ENCODE data around the gene FAHD1.

Gene FAHD1

DNA sequence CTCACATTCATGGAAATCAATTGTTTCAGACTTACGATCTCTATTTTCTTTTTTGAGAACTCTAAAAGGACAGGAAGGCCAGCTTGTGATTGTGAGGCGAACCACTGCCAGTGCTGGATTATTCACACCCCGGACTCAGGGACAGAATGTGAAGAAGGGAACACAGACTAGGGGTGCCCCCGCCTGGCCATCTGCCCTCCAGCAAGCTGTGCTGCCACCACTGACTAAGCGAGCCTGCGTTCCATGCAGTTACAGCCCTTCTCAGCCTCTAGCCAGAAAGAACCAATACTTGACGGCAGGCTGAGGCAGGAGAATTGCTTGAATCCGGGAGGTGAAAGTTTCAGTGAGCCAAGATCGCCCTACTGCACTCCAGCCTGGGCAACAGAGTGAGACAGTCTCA is 3.2 kb upstream of the FAHD1 start:
- no peak overlapping the region for H3K27ac ChIP-seq (ENCODE audit: poor library complexity, severe bottlenecking)
- peaks cover 6% of the 10 kb centered on the region for H3K4me1 ChIP-seq (ENCODE audit: insufficient read depth, poor library complexity, severe bottlenecking)
- DNase-seq (ENCODE audit: low spot score) (peak; percentile 75), ATAC-seq (ENCODE audit: low read depth) (peak; percentile 40)
- TF ChIP-seq, protein P1, sequence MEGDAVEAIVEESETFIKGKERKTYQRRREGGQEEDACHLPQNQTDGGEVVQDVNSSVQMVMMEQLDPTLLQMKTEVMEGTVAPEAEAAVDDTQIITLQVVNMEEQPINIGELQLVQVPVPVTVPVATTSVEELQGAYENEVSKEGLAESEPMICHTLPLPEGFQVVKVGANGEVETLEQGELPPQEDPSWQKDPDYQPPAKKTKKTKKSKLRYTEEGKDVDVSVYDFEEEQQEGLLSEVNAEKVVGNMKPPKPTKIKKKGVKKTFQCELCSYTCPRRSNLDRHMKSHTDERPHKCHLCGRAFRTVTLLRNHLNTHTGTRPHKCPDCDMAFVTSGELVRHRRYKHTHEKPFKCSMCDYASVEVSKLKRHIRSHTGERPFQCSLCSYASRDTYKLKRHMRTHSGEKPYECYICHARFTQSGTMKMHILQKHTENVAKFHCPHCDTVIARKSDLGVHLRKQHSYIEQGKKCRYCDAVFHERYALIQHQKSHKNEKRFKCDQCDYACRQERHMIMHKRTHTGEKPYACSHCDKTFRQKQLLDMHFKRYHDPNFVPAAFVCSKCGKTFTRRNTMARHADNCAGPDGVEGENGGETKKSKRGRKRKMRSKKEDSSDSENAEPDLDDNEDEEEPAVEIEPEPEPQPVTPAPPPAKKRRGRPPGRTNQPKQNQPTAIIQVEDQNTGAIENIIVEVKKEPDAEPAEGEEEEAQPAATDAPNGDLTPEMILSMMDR (IDR thresholded peaks at IDR 0.05; ENCODE audit: poor library complexity, severe bottlenecking): peak; percentile 61
- no peak overlapping the region for H3K4me3 ChIP-seq (ENCODE audit: severe bottlenecking)
- H3K9me3 ChIP-seq (ENCODE audit: severe bottlenecking): no peaks in the 10 kb centered on the region
- H3K36me3 ChIP-seq (ENCODE audit: low read depth): peaks cover 23% of the 10 kb centered on the region
- no peaks in the 10 kb centered on the region for H3K27me3 ChIP-seq (ENCODE audit: insufficient read depth, poor library complexity, severe bottlenecking)

DNA sequence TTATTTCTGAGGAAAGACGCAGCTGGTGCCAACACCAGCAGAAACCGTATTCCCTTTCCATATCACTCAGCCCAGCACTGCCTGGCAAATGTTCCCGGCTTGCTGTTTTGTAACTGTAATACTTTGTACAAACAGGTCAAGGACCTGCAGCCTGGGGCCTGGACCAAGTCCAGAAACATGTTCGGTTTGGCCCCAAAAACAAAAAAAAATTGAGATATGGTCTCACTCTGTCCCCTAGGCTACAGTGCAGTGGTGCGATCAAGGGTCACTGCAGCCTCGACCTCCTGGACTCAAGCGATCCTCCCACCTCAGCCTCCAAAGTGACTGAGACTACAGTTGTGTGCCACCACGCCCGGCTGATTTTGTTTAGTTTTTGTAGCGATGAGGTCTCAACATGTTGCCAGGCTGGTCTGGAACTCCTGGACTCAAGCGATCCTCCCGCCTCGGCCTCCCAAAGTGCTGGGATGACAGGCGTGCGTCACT is 1.6 kb upstream of the FAHD1 start:
- peaks cover 6% of the 10 kb centered on the region for H3K4me1 ChIP-seq (ENCODE audit: insufficient read depth, poor library complexity, severe bottlenecking)
- no peak overlapping the region for H3K27ac ChIP-seq (ENCODE audit: poor library complexity, severe bottlenecking)
- ATAC-seq (ENCODE audit: low read depth) (no peak), DNase-seq (ENCODE audit: low spot score) (no peak)
- TF ChIP-seq, protein P1 (IDR thresholded peaks at IDR 0.05; ENCODE audit: poor library complexity, severe bottlenecking): no peak
- H3K27me3 ChIP-seq (ENCODE audit: insufficient read depth, poor library complexity, severe bottlenecking): no peaks in the 10 kb centered on the region
- peak overlapping the region; percentile 62 for H3K4me3 ChIP-seq (ENCODE audit: severe bottlenecking)
- no peaks in the 10 kb centered on the region for H3K9me3 ChIP-seq (ENCODE audit: severe bottlenecking)
- peaks cover 25% of the 10 kb centered on the region for H3K36me3 ChIP-seq (ENCODE audit: low read depth)

DNA sequence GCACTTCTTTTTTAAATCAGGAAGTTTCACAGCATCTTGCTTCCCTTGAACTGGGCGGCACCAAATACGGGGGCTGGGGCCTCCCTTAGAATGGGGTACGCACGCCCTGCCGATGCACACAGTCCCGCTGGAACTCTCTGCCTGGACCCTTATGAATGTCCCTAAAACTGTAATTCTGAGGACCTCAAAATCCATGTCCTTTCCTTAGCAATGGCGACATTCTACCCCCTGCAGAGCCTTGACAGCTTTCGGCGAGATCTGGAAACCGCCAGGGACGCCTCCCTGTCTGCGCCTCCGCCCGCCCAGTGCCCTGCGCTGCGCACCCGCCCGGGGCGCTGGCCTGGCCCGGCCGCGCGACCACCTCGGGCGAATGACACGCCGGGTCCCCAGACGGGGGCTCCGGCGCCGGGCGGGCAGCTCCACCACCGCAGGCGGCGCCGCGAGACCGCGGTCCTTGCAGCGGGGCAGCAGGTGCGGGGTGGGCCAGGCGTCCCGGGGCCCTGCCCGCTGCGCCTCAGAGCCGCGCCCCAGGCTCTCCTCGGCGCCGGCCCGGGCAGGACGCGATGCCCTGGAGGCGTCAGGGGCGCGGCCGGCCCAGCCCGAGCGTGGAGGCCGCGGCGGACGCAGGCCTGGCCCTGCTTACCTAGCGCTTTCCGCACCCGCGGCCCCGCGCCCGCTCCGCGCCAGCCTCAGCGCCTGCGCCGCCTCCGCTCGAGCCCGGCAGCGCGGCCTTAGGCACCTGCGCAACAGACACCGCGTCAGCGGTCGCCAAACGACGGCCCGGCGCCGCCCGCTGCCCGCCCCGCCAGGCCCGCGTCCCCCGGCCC is 929 bp upstream of the FAHD1 start:
- Histone ChIP-seq H3K36me3 (ENCODE audit: low read depth) (peaks cover 21% of the 10 kb centered on the region), H3K9me3 (ENCODE audit: severe bottlenecking) (no peaks in the 10 kb centered on the region), H3K4me1 (ENCODE audit: insufficient read depth, poor library complexity, severe bottlenecking) (peaks cover 6% of the 10 kb centered on the region), H3K27me3 (ENCODE audit: insufficient read depth, poor library complexity, severe bottlenecking) (no peaks in the 10 kb centered on the region), H3K4me3 (ENCODE audit: severe bottlenecking) (peak overlapping the region; percentile 62), H3K27ac (ENCODE audit: poor library complexity, severe bottlenecking) (peak overlapping the region; percentile 54)
- TF ChIP-seq, protein P1 (IDR thresholded peaks at IDR 0.05; ENCODE audit: poor library complexity, severe bottlenecking): no peak
- peak; percentile 22; the same call in 2 of the 3 replicates for ATAC-seq (ENCODE audit: low read depth)
- no peak for DNase-seq (ENCODE audit: low spot score)

- Histone ChIP-seq H3K27me3 (ENCODE audit: insufficient read depth, poor library complexity, severe bottlenecking) (no peaks in the 10 kb centered on the region), H3K4me3 (ENCODE audit: severe bottlenecking) (peak overlapping the region; percentile 62), H3K9me3 (ENCODE audit: severe bottlenecking) (no peaks in the 10 kb centered on the region), H3K27ac (ENCODE audit: poor library complexity, severe bottlenecking) (peak overlapping the region; percentile 54), H3K4me1 (ENCODE audit: insufficient read depth, poor library complexity, severe bottlenecking) (peaks cover 8% of the 10 kb centered on the region), H3K36me3 (ENCODE audit: low read depth) (peaks cover 11% of the 10 kb centered on the region)
- TF ChIP-seq, protein P1 (IDR thresholded peaks at IDR 0.05; ENCODE audit: poor library complexity, severe bottlenecking): no peak
- DNase-seq (ENCODE audit: low spot score) (no peak), ATAC-seq (ENCODE audit: low read depth) (no peak)
Observed at GRCh38 chr16:1828645-1829410, 1.8 kb downstream of the FAHD1 start.

All from RWPE2 (cell line).